Activated T-cell treated with anti-CD3 and anti-CD28 coated beads, Interleukin-2, amount 50 U/mL, for 1 hour (primary cell): ENCODE measurements around the gene CALU.
A peak's percentile ranks its signal among the peaks of the same experiment; 100 is the strongest.

Experiments used
- DNase-seq: peaks from one replicate; pipeline ENCODE4 v3.0.0-alpha.2; 2020

Gene CALU

GRCh38 chr7:128739048-128739962 is at the start of gene CALU:
CALU (plus strand) TSS chr7:128739359; CDS start chr7:128748584, 9,225 bp downstream.
- DNase-seq, result peak; percentile 92

GRCh38 chr7:128691227-128691626 is 47.9 kb upstream of the CALU start:
- no peak for DNase-seq

- no peak for DNase-seq
Observed at GRCh38 chr7:128692623-128693270, 46.4 kb upstream of the CALU start.

DNA sequence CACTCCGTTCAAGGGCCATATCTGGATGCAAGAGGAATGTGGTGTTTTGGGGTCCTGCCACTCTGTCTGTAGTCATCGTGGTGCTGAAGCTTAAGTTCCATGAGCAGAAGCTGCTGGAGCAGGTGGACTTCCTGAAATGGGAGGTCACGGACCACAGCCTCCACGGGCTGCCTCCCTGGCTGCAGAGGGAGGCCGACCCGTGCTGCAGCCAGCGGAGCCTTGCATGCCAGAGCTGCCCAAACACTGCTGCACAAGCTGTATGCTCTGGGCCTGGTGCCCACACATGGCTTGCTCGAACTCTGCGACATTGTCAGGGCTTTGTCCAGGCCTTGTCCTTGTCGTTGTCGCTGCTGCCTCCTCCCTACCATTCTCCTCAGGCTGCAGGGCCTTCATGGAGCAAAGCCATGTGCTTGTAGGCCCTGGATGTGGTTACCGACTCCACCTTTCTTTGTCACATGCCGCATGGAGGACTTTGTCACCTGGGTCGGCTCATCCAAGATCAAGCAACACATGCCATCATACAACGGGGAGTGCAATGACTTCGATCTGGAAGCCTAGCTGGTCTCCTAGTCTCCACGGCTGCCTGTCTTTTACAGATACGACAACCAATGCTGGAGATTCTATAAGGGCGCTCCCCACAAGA is 45.7 kb upstream of the CALU start:
- DNase-seq, result no peak

DNA sequence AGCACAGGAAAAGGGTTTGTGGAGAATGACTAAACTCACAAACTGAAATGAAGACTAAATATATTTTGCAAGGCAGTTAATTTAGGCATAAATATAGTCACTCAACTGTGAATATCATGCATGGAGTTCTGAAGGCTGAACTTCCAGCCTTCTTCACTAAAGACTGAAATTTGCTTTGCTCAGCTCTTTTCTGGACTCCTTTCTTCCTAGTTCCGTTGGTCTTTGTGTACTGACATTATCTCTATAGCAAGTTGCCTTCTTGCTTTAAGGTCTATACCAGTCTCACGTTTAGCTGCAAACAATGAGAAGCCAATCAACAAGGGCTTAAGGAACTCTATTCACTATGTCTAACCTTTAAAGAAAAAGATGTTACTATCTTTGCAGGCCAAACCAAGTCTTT is 44.4 kb upstream of the CALU start:
- no peak for DNase-seq

DNA sequence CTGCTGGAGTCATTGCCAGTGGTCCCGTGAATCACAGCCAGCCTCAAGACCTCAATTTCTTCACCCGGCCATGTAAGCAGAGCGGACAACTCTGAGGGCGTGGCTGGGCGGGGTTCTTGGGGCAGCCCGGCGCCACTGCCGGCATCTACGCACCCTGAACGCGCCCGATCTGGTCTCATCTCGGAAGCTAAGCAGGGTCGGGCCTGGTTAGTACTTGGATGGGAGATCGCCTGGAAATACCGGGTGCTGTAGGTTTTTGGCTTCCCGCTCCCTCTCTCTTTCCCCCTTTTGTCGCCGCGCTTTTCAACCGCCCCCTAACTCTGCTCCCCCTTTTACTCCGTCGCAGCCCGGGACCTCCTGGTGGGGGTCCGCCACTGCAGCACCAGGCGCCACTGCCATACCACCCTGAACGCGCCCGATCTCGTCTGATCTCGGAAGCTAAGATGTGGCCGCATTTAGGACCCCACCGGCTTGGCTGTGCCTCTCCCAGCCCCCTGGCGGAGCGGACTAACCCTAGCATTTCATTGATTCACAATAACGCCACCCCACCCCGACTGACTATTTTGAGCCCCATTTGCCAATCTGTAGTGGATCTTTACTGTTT is 41.8 kb upstream of the CALU start:
- peak; percentile 57 for DNase-seq

DNA sequence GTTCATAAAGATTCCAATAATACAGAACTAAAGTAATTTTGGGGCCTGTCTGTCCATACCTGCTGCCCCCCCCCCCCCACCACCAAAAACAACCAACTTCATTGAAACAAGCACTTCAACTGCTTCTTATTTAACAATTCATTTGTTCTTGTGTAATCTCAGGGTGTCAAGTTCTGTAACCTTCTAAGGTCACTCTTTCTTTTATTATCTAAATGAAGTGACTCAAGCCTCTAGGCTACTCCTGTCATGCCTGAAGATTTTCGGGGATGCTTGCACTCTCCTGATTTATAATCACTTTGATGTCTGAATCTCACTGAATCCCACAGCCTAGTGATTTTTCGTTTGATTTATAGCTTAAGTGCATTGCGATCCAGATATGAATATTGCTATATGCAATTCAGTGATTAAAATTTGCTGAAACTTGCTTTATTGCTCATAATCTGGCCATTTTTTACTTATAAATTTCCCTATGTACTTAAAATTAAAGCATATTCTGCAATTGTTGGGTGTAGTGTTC is 39.9 kb upstream of the CALU start:
- DNase-seq, result no peak

DNA sequence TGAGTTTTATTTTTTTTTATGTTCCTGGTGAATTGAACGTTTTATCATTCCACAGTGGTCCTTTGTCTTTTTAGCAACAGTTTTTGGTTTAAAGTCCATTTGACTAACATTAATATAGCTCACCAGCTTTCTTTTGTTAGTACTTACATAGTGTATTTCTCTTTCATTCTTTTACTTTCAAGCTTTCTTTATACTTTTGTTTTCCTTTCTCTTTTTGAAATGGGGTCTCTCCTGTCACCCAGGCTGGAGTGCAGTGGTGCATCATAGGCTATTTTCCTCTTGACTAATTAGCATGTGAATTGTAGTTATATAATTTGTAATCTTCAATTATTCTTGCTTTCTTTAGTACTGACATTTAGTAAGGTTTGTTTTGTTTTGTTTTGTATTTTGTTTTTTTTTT is 39.3 kb upstream of the CALU start:
- no peak for DNase-seq

GRCh38 chr7:128701062-128701785 is 37.9 kb upstream of the CALU start:
- no peak for DNase-seq

GRCh38 chr7:128703609-128704241 is 35.4 kb upstream of the CALU start:
- no peak for DNase-seq

- DNase-seq, result no peak
Observed at GRCh38 chr7:128705891-128706333, 33.2 kb upstream of the CALU start.

DNA sequence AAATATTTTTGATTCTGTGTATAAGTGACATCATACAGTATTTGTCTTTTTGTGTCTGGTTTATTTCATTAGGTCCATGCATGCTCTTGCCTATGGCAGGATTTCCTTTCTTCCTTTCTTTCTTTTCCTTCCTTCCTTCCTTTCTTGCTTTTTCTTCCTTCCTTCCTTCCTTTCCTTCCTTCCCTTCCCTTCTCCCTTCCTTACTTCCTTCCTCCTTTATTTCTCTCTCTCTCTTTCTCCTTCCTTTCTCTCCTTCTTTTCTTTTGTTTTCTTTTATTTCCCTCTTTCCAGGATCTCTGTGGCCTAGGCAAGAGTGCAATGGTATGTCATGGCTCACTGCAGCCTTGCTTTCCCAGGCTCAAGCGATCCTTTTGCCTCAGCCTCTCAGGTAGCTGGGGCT is 31.4 kb upstream of the CALU start:
- DNase-seq, result no peak

- DNase-seq, result no peak
Observed at GRCh38 chr7:128708235-128708634, 30.9 kb upstream of the CALU start.

- DNase-seq, result no peak
Observed at GRCh38 chr7:128708824-128709223, 30.3 kb upstream of the CALU start.

DNA sequence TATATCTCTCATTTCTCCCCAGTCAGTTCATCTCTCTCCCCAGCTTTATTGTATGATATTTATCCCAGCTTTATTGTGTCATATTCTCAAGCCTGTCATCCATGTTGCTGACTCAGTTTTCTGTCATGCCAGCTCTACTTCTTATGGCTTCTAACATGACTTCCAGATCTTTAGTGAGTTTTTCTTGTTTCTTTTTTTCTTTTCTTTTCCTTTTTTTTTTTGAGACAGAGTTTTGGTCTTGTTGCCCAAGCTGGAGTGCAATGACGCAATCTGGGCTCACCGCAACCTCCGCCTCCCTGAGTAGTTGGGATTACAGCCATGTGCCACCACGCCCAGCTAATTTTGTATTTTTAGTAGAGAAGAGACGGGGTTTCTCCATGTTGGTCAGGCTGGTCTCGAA is 28.7 kb upstream of the CALU start:
- no peak for DNase-seq

- no peak for DNase-seq
Observed at GRCh38 chr7:128713794-128714193, 25.4 kb upstream of the CALU start.

GRCh38 chr7:128714701-128715495 is 24.3 kb upstream of the CALU start:
- no peak for DNase-seq

DNA sequence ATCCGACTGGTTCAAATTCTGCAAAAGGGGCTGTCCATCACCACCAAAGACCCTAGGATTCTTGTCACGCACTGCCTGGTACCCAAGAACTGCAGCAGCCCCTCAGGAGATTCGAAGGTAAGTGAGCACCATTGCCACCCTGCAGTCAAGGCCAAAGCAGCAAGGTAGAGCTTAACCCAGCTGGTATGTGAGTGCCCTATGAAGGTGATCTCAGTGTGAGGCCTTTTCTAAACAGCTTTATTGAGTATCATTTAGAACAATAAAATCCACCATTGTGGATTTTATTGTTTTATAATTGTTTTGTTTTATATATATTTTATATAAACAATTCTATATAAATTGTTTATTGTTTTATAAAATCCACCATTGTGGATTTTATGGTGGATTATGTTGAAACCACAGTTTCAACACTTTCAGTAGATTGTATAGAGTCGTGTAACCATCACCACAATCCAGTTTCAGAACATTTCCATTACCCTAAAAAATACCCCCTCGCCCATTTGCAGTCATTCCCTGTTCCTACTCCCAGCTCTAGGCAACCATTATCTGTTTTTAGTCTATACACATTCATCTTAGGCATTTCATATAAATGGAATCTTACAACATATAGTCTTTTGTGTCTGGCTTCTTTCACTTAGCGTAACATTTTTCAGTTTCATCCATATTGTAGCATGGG is 20.1 kb upstream of the CALU start:
- DNase-seq, result no peak

GRCh38 chr7:128721376-128721775 is 17.8 kb upstream of the CALU start:
- no peak for DNase-seq

DNA sequence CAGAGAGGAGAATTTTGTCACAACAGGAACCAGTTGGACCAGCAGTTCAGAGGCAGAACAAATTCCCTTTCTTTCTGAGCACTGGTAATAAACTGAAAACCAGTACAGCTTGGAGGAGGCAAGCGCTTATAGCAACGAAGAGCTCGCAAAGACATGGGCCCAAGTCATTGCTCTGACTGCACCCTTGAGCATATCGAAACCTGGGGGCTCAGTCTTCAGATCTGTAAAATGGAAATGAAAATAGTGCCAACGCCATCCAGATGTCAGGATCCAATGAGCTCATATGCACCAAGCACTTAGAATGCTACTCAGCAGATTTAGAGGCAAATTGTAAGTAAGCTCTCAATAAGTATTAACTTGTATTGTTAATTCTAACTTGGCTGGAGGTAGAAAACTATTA is 14.4 kb upstream of the CALU start:
- no peak for DNase-seq
